IMR-90 (cell line): ENCODE data around the gene KLRF1. TPM values are rescaled to one million over a fixed set of nuclear protein-coding genes. Genes with fewer than 3 reads are reported as not detected.

Experiments
- ATAC-seq: fragments of 200-7000 bp; cut with Tn5 transposase; 2 replicates; pipeline ENCODE4 v1.9.1; 2020; ENCODE audit warnings: low read depth, mild to moderate bottlenecking, moderate library complexity
- BruUV-seq: library from RNA; stranded (reverse); fragments of 400-500 nt; replicated peaks from 2 replicates; lab custom pipeline; 2021; lab: Mats Ljungman, UMichigan
- CTCF ChIA-PET: fragments of 300-600 bp; formaldehyde crosslinking; extraction: SDS; loops from one replicate; lab custom pipeline; 2021; ENCODE audit warnings: antibody characterized with exemption; lab: Yijun Ruan, JAX
- POLR2A ChIA-PET: fragments of 300-600 bp; sonication (Branson Sonifier 250); formaldehyde crosslinking; loops from one replicate; lab custom pipeline; 2022; ENCODE audit warnings: antibody characterized with exemption; ENCODE audit not compliant: unreplicated experiment; lab: Charles Lee
- DNase-seq: peaks from one replicate; pipeline ENCODE4 v3.0.0; 2013
- H2AFZ ChIP-seq: replicated peaks from 2 replicates; pipeline ENCODE3; 2013; ENCODE audit warnings: low read length, mild to moderate bottlenecking; ENCODE audit not compliant: poor library complexity
- H2AK5ac ChIP-seq: 2 replicates; pipeline ENCODE4 v1.6.1; 2013; ENCODE audit warnings: low read depth, low read length, inconsistent platforms
- H2AK9ac ChIP-seq: replicated peaks from 2 replicates; pipeline ENCODE3; 2013; ENCODE audit warnings: mild to moderate bottlenecking, low read depth, low read length, moderate library complexity; ENCODE audit not compliant: poor library complexity
- H2BK120ac ChIP-seq: 2 replicates; pipeline ENCODE4 v1.6.1; 2013; ENCODE audit warnings: low read depth, low read length, inconsistent platforms
- H2BK15ac ChIP-seq: 3 replicates; pipeline ENCODE4 v1.6.1; 2013; ENCODE audit warnings: low read depth, low read length, inconsistent platforms
- H2BK20ac ChIP-seq: 2 replicates; pipeline ENCODE4 v1.6.1; 2013; ENCODE audit warnings: low read depth, mild to moderate bottlenecking, inconsistent platforms, low read length, moderate library complexity
- H2BK5ac ChIP-seq: 2 replicates; pipeline ENCODE4 v1.6.1; 2013; ENCODE audit warnings: mild to moderate bottlenecking, low read depth, low read length, inconsistent platforms; ENCODE audit not compliant: poor library complexity, severe bottlenecking
- H3K14ac ChIP-seq: replicated peaks from 2 replicates; pipeline ENCODE4 v1.6.1; 2013; ENCODE audit warnings: low read depth, low read length, inconsistent platforms
- H3K18ac ChIP-seq: 2 replicates; pipeline ENCODE4 v1.6.1; 2013; ENCODE audit warnings: low read depth, low read length, control low read depth
- H3K23ac ChIP-seq: 2 replicates; pipeline ENCODE4 v1.6.1; 2013; ENCODE audit warnings: low read depth, low read length, inconsistent platforms
- H3K27ac ChIP-seq: 2 replicates; pipeline ENCODE4 v1.5.1; 2013; ENCODE audit warnings: mild to moderate bottlenecking, control low read depth, low read length; ENCODE audit not compliant: insufficient read depth
- H3K27me3 ChIP-seq: 2 replicates; pipeline ENCODE4 v1.6.1; 2013; ENCODE audit warnings: low read length; ENCODE audit not compliant: control insufficient read depth, insufficient read depth
- H3K36me3 ChIP-seq: 2 replicates; pipeline ENCODE4 v1.6.1; 2013; ENCODE audit warnings: low read length, mixed read lengths; ENCODE audit not compliant: control insufficient read depth, insufficient read depth
- H3K4ac ChIP-seq: 2 replicates; pipeline ENCODE4 v1.6.1; 2013; ENCODE audit warnings: low read depth, low read length, inconsistent platforms
- H3K4me1 ChIP-seq: 2 replicates; pipeline ENCODE4 v1.6.1; 2013; ENCODE audit warnings: low read length, mixed read lengths; ENCODE audit not compliant: control insufficient read depth, insufficient read depth
- H3K4me2 ChIP-seq: 2 replicates; pipeline ENCODE4 v1.6.1; 2013; ENCODE audit warnings: low read depth, mild to moderate bottlenecking, control low read depth, low read length, moderate library complexity
- H3K4me3 ChIP-seq: 2 replicates; pipeline ENCODE4 v1.5.1; 2013; ENCODE audit warnings: low read depth, mild to moderate bottlenecking, control low read depth, low read length, moderate library complexity; ENCODE audit not compliant: insufficient read depth
- H3K56ac ChIP-seq: 2 replicates; pipeline ENCODE4 v1.6.1; 2013; ENCODE audit warnings: low read length, inconsistent platforms; ENCODE audit not compliant: insufficient read depth; ENCODE audit errors: extremely low read depth
- H3K79me1 ChIP-seq, 2 experiments: 2 replicates each; pipeline ENCODE4 v1.6.1; 2013; ENCODE audit warnings: low read length in 2 of 2, inconsistent platforms in 1 of 2, low read depth in 1 of 2
- H3K9ac ChIP-seq: 2 replicates; pipeline ENCODE4 v1.6.1; 2013; ENCODE audit warnings: low read depth, low read length, control low read depth
- H3K9me1 ChIP-seq: 2 replicates; pipeline ENCODE4 v1.6.1; 2013; ENCODE audit warnings: low read length, inconsistent platforms; ENCODE audit not compliant: insufficient read depth
- H3K9me3 ChIP-seq: 2 replicates; pipeline ENCODE4 v1.6.1; 2013; ENCODE audit warnings: low read length; ENCODE audit not compliant: control insufficient read depth, insufficient read depth
- H4K20me1 ChIP-seq: 2 replicates; pipeline ENCODE4 v1.6.1; 2013; ENCODE audit warnings: low read length, inconsistent platforms; ENCODE audit not compliant: insufficient read depth
- H4K5ac ChIP-seq: 2 replicates; pipeline ENCODE4 v1.6.1; 2013; ENCODE audit warnings: mild to moderate bottlenecking, low read depth, low read length, control low read depth
- H4K8ac ChIP-seq, 2 experiments: 2 replicates each; pipeline ENCODE4 v1.6.1; 2013; ENCODE audit warnings: low read depth in 2 of 2, low read length in 2 of 2, control low read depth in 1 of 2, inconsistent platforms in 1 of 2
- H4K91ac ChIP-seq: 2 replicates; pipeline ENCODE4 v1.6.1; 2013; ENCODE audit warnings: low read depth, low read length, inconsistent platforms; ENCODE audit not compliant: insufficient read depth
- ELK1 ChIP-seq: fragments of 150-350 bp; IDR thresholded peaks from 2 replicates; pipeline ENCODE4 v1.6.1; 2016; ENCODE audit warnings: low read depth, mild to moderate bottlenecking, low read length, moderate library complexity, borderline replicate concordance
- MAFK ChIP-seq: IDR thresholded peaks from 2 replicates; pipeline ENCODE4 v1.6.1; 2012; ENCODE audit warnings: low read depth, low read length, improper control_type of control experiment
- WGBS, 2 experiments: methylation state at CpG; one replicate each; pipeline versions ENCODE4 v1.1.5 to v1.1.7; 2013; ENCODE audit warnings: missing lambda C conversion rate in 2 of 2; ENCODE audit not compliant: insufficient read length in 1 of 2; ENCODE audit errors: extremely low coverage in 2 of 2; 5-methylcytosine and 5-hydroxymethylcytosine counted together
- dilution Hi-C: fragments of 300-500 bp; cut with HindIII; formaldehyde crosslinking; loops from one replicate; pipeline ENCODE4 v1.14.3; 2018; ENCODE audit warnings: low sequenced_read_pairs; ENCODE audit not compliant: unreplicated experiment
- in situ Hi-C: fragments of 300-500 bp; cut with MboI; formaldehyde crosslinking; loops from 3 replicates; pipeline ENCODE4 v1.14.3; 2019; ENCODE audit warnings: low sequenced_read_pairs, inconsistent platforms, mixed read lengths
- intact Hi-C: fragments of 100-400 bp; cut with micrococcal nuclease; formaldehyde crosslinking; loops from 2 replicates; pipeline ENCODE4 v1.10.0; 2022
- polyA plus RNA-seq, 3 experiments: library from polyadenylated mRNA; depleted of rRNA; stranded (reverse); fragments of >200 nt; gene quantifications; 2 replicates each; pipeline ENCODE4 v1.2.3, GENCODE V29; 2012; ENCODE audit warnings: low replicate concordance in 1 of 3
- total RNA-seq: library from RNA; depleted of rRNA; stranded (reverse); fragments of >200 nt; gene quantifications from 2 replicates; pipeline ENCODE4 v1.2.3, GENCODE V29; 2012

KLRF1 gene
- total and polyA plus RNA-seq, 2 of the 4 experiments (the other 2 are of a cell fraction), result not detected

GRCh38 chr12:9870286-9870866 is 43.1 kb downstream of the KLRF1 start:
- Histone ChIP-seq H2BK20ac (no peak overlapping the region), H3K9me3 (no peaks in the 10 kb centered on the region), H2BK120ac (peak overlapping the region; percentile 25; the same call in 1 of the 2 replicates), H3K79me1 (no peaks in the 10 kb centered on the region), H3K14ac (no peak overlapping the region), H3K23ac (no peak overlapping the region), H4K5ac (peak overlapping the region; percentile 3; the same call in 1 of the 2 replicates), H3K4me2 (peak overlapping the region; percentile 99; the same call in 1 of the 2 replicates), H3K56ac (no peak overlapping the region), H2AFZ (no peak overlapping the region), H3K36me3 (no peaks in the 10 kb centered on the region), H3K9ac (no peak overlapping the region), H2AK9ac (no peak overlapping the region), H3K27ac (peak overlapping the region; percentile 48; the same call in 1 of the 2 replicates), H3K9me1 (no peaks in the 10 kb centered on the region), H3K18ac (peak overlapping the region; percentile 22), H4K8ac (peak overlapping the region in 1 of 2 experiments; percentile 16; a peak in 2 of 4 replicates), H3K4me3 (no peak overlapping the region), H3K27me3 (no peaks in the 10 kb centered on the region), H2AK5ac (0 out of 2 replicates have a peak overlapping the region, but pooled peaks have one; percentile 6), H3K4me1 (peaks cover 2% of the 10 kb centered on the region; the same call in 1 of the 2 replicates), H4K20me1 (no peaks in the 10 kb centered on the region), H3K4ac (no peak overlapping the region), H2BK5ac (peak overlapping the region; percentile 92), H2BK15ac (no peak overlapping the region; the same call in 2 of the 3 replicates), H4K91ac (no peak overlapping the region)
- ChIA-PET POLR2A (no interaction called here), CTCF (no interaction called here)
- TF ChIP-seq ELK1 (no peak), MAFK (peak; percentile 65)
- ATAC-seq, result 0 out of 2 replicates have a peak, but pooled peaks have one; percentile 15
- no TSS peak for BruUV-seq
- no peak for DNase-seq
- dilution Hi-C loops (no loop called here), intact Hi-C loops (no loop called here), in situ Hi-C loops (no loop called here)
- WGBS, 2 experiments, result no CpG with 5 or more reads among the region's 2 CpGs
